B cell (primary cell): ENCODE data around the gene GSTM3. TPM values are rescaled to one million over a fixed set of nuclear protein-coding genes. Genes with fewer than 3 reads are reported as not detected.
"Not testable (repeated sequence)": the region's sequence is repeated elsewhere in the genome, so short reads cannot be mapped to it uniquely, and the experiment has no call there.

Experiments
- ATAC-seq: fragments of 200-7000 bp; cut with Tn5 transposase; one replicate; pipeline ENCODE4 v1.10.0; 2021; ENCODE audit warnings: low read depth, mild to moderate bottlenecking, moderate number of reproducible peaks, moderate library complexity
- CTCF ChIA-PET: fragments of 350-600 bp; sonication (Branson Sonifier 250); formaldehyde crosslinking; loops from one replicate; lab custom pipeline; 2021; ENCODE audit warnings: antibody characterized with exemption, inconsistent platforms; lab: Charles Lee
- POLR2A ChIA-PET: fragments of 350-600 bp; sonication (Branson Sonifier 250); formaldehyde crosslinking; loops from one replicate; lab custom pipeline; 2021; ENCODE audit warnings: antibody characterized with exemption; lab: Charles Lee
- DNase-seq: peaks from one replicate; pipeline ENCODE4 v3.0.0; 2013
- H2AFZ ChIP-seq: 2 replicates; pipeline ENCODE4 v1.6.1; 2012; ENCODE audit warnings: mild to moderate bottlenecking, low read depth, low read length; ENCODE audit not compliant: insufficient read depth, poor library complexity, severe bottlenecking
- H3K27ac ChIP-seq, 2 donors: 1 replicate in 1 of 2; 2 replicates in 1 of 2; pipeline ENCODE4 v1.5.1; 2012 to 2013; ENCODE audit warnings: low read length in 2 of 2, mild to moderate bottlenecking in 2 of 2, moderate library complexity in 1 of 2
- H3K27me3 ChIP-seq, 4 experiments: fragments of 200-600 bp in 1 of 4; sonication (generic) in 1 of 4; replicated peaks in 1 of 4; 1 replicate in 2 of 4; 2 replicates in 2 of 4; pipeline versions ENCODE4 v1.6.1 to v1.7.0; 2013 to 2016; ENCODE audit warnings: low read length in 3 of 4, mild to moderate bottlenecking in 2 of 4, mixed read lengths in 1 of 4, moderate library complexity in 1 of 4; ENCODE audit not compliant: insufficient read depth in 4 of 4, control insufficient read depth in 3 of 4; ENCODE audit errors: control extremely low read depth in 1 of 4
- H3K36me3 ChIP-seq, 2 experiments: replicated peaks in 1 of 2; 1 replicate in 1 of 2; 2 replicates in 1 of 2; pipeline versions ENCODE4 v1.6.1 to v1.7.1; 2013; ENCODE audit warnings: low read length in 1 of 2; ENCODE audit not compliant: insufficient read depth in 2 of 2, control insufficient read depth in 1 of 2; ENCODE audit errors: control extremely low read depth in 1 of 2, extremely low read depth in 1 of 2
- H3K4me1 ChIP-seq, 2 donors: fragments of 200-600 bp in 1 of 2; sonication (generic) in 1 of 2; 1 replicate in 1 of 2; 2 replicates in 1 of 2; pipeline versions ENCODE4 v1.5.1 to v1.6.1; 2013 to 2017; ENCODE audit warnings: low read length in 2 of 2; ENCODE audit not compliant: control insufficient read depth in 2 of 2, insufficient read depth in 2 of 2
- H3K4me2 ChIP-seq: replicated peaks from 2 replicates; pipeline ENCODE3; 2012; ENCODE audit warnings: mild to moderate bottlenecking, low read depth, low read length; ENCODE audit not compliant: poor library complexity, severe bottlenecking
- H3K4me3 ChIP-seq, 5 experiments: fragments of 200-600 bp in 1 of 5; sonication (generic) in 1 of 5; 1 replicate in 3 of 5; 2 replicates in 2 of 5; pipeline versions ENCODE4 v1.5.1 to v1.7.0; 2011 to 2016; ENCODE audit warnings: low read length in 4 of 5, mild to moderate bottlenecking in 4 of 5, low read depth in 2 of 5, control low read depth in 1 of 5, moderate library complexity in 1 of 5; ENCODE audit not compliant: insufficient read depth in 1 of 5; ENCODE audit errors: control extremely low read depth in 1 of 5, extremely low read depth in 1 of 5
- H3K79me2 ChIP-seq: fragments of 200-600 bp; sonication (generic); one replicate; pipeline ENCODE4 v1.6.0; 2016; ENCODE audit warnings: low read length; ENCODE audit not compliant: control insufficient read depth, insufficient read depth
- H3K9ac ChIP-seq: fragments of 200-600 bp; sonication (generic); 2 replicates; pipeline ENCODE4 v1.6.1; 2017; ENCODE audit warnings: mild to moderate bottlenecking, low read length, moderate library complexity
- H3K9me3 ChIP-seq, 3 donors: one replicate each; pipeline versions ENCODE4 v1.6.1 to v1.7.1; 2013; ENCODE audit warnings: low read length in 2 of 3; ENCODE audit not compliant: control insufficient read depth in 2 of 3, insufficient read depth in 1 of 3; ENCODE audit errors: control extremely low read depth in 1 of 3
- H4K20me1 ChIP-seq: 2 replicates; pipeline ENCODE4 v1.6.0; 2012; ENCODE audit warnings: mild to moderate bottlenecking, low read length; ENCODE audit not compliant: insufficient read depth, control insufficient read depth, poor library complexity, severe bottlenecking
- H3K27ac Mint-ChIP-seq: one replicate; pipeline ENCODE4 v1.8.0; 2021; ENCODE audit warnings: mixed read lengths
- H3K27me3 Mint-ChIP-seq: one replicate; pipeline ENCODE4 v1.8.0; 2021; ENCODE audit warnings: mixed read lengths
- H3K4me1 Mint-ChIP-seq: one replicate; pipeline ENCODE4 v1.8.0; 2021; ENCODE audit warnings: mixed read lengths
- H3K4me3 Mint-ChIP-seq: one replicate; pipeline ENCODE4 v1.8.0; 2021; ENCODE audit warnings: mixed read lengths
- H3K9me3 Mint-ChIP-seq: one replicate; pipeline ENCODE4 v1.8.0; 2022; ENCODE audit warnings: mixed read lengths; ENCODE audit not compliant: insufficient read depth
- WGBS: methylation state at CpG from one replicate; pipeline ENCODE4 v1.1.5; 2013; ENCODE audit warnings: missing lambda C conversion rate; ENCODE audit not compliant: insufficient coverage; 5-methylcytosine and 5-hydroxymethylcytosine counted together
- intact Hi-C: fragments of 100-400 bp; cut with micrococcal nuclease; formaldehyde crosslinking; loops from one replicate; pipeline ENCODE4 v1.10.0; 2022
- polyA plus RNA-seq: library from polyadenylated mRNA; depleted of rRNA; stranded (reverse); fragments of >200 nt; gene quantifications from 2 replicates; pipeline ENCODE4 v1.2.3, GENCODE V29; 2012
- total RNA-seq, 2 donors: library from RNA; stranded (reverse); fragments of 120-200 nt in 1 of 2; gene quantifications; 1 replicate in 1 of 2; 2 replicates in 1 of 2; pipeline versions ENCODE4 v1.2.3 to v1.2.4, GENCODE V29; 2013 to 2022

The GSTM3 gene
- total and polyA plus RNA-seq, 2 donors (not counting 1 experiment from before 2014, with no cell fraction given): 1.9 to 2.8 TPM

GRCh38 chr1:109685399-109685798, 55.4 kb downstream of the GSTM3 start:
- H3K27me3 ChIP-seq, H3K4me3 Mint-ChIP-seq, H3K4me2 ChIP-seq, H3K9ac ChIP-seq, H3K4me1 ChIP-seq, ATAC-seq, H3K79me2 ChIP-seq, CTCF ChIA-PET, H3K36me3 ChIP-seq, H3K27ac ChIP-seq, H3K27ac Mint-ChIP-seq, H3K4me3 ChIP-seq, H3K9me3 Mint-ChIP-seq, intact Hi-C loops, H3K4me1 Mint-ChIP-seq, H3K9me3 ChIP-seq, DNase-seq, H2AFZ ChIP-seq, POLR2A ChIA-PET, H3K27me3 Mint-ChIP-seq, H4K20me1 ChIP-seq: not testable (repeated sequence)
- no CpG with 5 or more reads among the region's 1 CpG for WGBS

GRCh38 chr1:109684777-109685176, 56.1 kb downstream of the GSTM3 start:
- H3K36me3 ChIP-seq, H3K27me3 ChIP-seq, H3K27me3 Mint-ChIP-seq, H3K4me3 ChIP-seq, H3K4me2 ChIP-seq, H3K79me2 ChIP-seq, H3K4me1 ChIP-seq, intact Hi-C loops, POLR2A ChIA-PET, H3K27ac Mint-ChIP-seq, H3K9ac ChIP-seq, ATAC-seq, H3K4me1 Mint-ChIP-seq, H3K9me3 Mint-ChIP-seq, H2AFZ ChIP-seq, DNase-seq, CTCF ChIA-PET, H3K4me3 Mint-ChIP-seq, H3K9me3 ChIP-seq, H3K27ac ChIP-seq, H4K20me1 ChIP-seq: not testable (repeated sequence)
- no CpG with 5 or more reads among the region's 6 CpGs for WGBS

Other genes starting within 250 kb of the GSTM3 start
- gene CYB561D1, start 246.9 kb downstream of the GSTM3 start, total RNA-seq: 28.0 and 29.0 TPM in 2 replicates
- 10.9 and 16.1 TPM in 2 replicates for gene CYB561D1, start 246.9 kb downstream of the GSTM3 start, polyA plus RNA-seq
- 2.4 and 2.6 TPM in 2 replicates for gene AMIGO1, start 231.3 kb downstream of the GSTM3 start, total RNA-seq
- gene AMIGO1, start 231.3 kb downstream of the GSTM3 start, polyA plus RNA-seq: 0.19 and 0.20 TPM in 2 replicates
- gene GPR61, start 201.2 kb downstream of the GSTM3 start, total RNA-seq: not detected in 2 replicates
- gene GPR61, start 201.2 kb downstream of the GSTM3 start, polyA plus RNA-seq: not detected in 2 replicates
- gene GNAI3, start 192.4 kb downstream of the GSTM3 start, total RNA-seq: 8.5 and 8.8 TPM in 2 replicates
- 1.6 and 3.4 TPM in 2 replicates for gene GNAI3, start 192.4 kb downstream of the GSTM3 start, polyA plus RNA-seq
- not detected in 2 replicates for gene GNAT2, start 121.4 kb downstream of the GSTM3 start, total RNA-seq
- not detected in 2 replicates for gene GNAT2, start 121.4 kb downstream of the GSTM3 start, polyA plus RNA-seq
- gene AMPD2, start 121.2 kb downstream of the GSTM3 start, total RNA-seq: 104 and 105 TPM in 2 replicates
- gene AMPD2, start 121.2 kb downstream of the GSTM3 start, polyA plus RNA-seq: 121 and 147 TPM in 2 replicates
- gene GSTM4, start 84.9 kb downstream of the GSTM3 start, total RNA-seq: 28.6 and 39.4 TPM in 2 replicates
- gene GSTM4, start 84.9 kb downstream of the GSTM3 start, polyA plus RNA-seq: 30.6 and 56.5 TPM in 2 replicates
- gene GSTM2, start 73.0 kb downstream of the GSTM3 start, total RNA-seq: 42.9 and 43.3 TPM in 2 replicates
- 73.0 and 94.4 TPM in 2 replicates for gene GSTM2, start 73.0 kb downstream of the GSTM3 start, polyA plus RNA-seq
- 28.8 and 30.5 TPM in 2 replicates for gene GSTM1, start 53.2 kb downstream of the GSTM3 start, total RNA-seq
- gene GSTM1, start 53.2 kb downstream of the GSTM3 start, polyA plus RNA-seq: 10.7 and 40.0 TPM in 2 replicates
- 0.15 TPM in 1 of 2 replicates, not detected in the other for gene GSTM5, start 28.8 kb downstream of the GSTM3 start, total RNA-seq
- gene GSTM5, start 28.8 kb downstream of the GSTM3 start, polyA plus RNA-seq: 0.06 and 0.07 TPM in 2 replicates
- not detected in 2 replicates for gene EPS8L3, start 22.9 kb upstream of the GSTM3 start, total RNA-seq
- gene EPS8L3, start 22.9 kb upstream of the GSTM3 start, polyA plus RNA-seq: not detected in 2 replicates
- gene CSF1, start 169.8 kb upstream of the GSTM3 start, total RNA-seq: 4.1 and 4.2 TPM in 2 replicates
- gene CSF1, start 169.8 kb upstream of the GSTM3 start, polyA plus RNA-seq: 0.55 and 0.91 TPM in 2 replicates
- gene AHCYL1, start 243.7 kb upstream of the GSTM3 start, total RNA-seq: 51.4 and 58.7 TPM in 2 replicates
- 21.5 and 24.3 TPM in 2 replicates for gene AHCYL1, start 243.7 kb upstream of the GSTM3 start, polyA plus RNA-seq